IPS-18c (cell line): ENCODE data around the gene TRAPPC4.
"Not testable (repeated sequence)": the region's sequence is repeated elsewhere in the genome, so short reads cannot be mapped to it uniquely, and the experiment has no call there.

Experiments used
- H3K4me3 ChIP-seq: 2 replicates; pipeline ENCODE4 v1.7.0; 2013; ENCODE audit warnings: low read depth, mild to moderate bottlenecking, low read length, moderate library complexity; ENCODE audit not compliant: insufficient read depth
- H3K9me3 ChIP-seq: one replicate; pipeline ENCODE4 v1.6.1; 2013; ENCODE audit warnings: mild to moderate bottlenecking, low read length, moderate library complexity; ENCODE audit not compliant: control insufficient read depth, insufficient read depth

The TRAPPC4 gene

GRCh38 chr11:119049081-119049480 lies 30.5 kb downstream of the TRAPPC4 start:
- H3K4me3 ChIP-seq, result no peak overlapping the region
- H3K9me3 ChIP-seq, result peaks cover 4% of the 10 kb centered on the region

GRCh38 chr11:119051440-119052162 lies 33.0 kb downstream of the TRAPPC4 start:
- peaks cover 4% of the 10 kb centered on the region for H3K9me3 ChIP-seq

GRCh38 chr11:119052163-119052814 lies 33.7 kb downstream of the TRAPPC4 start:
- Histone ChIP-seq H3K9me3 (peaks cover 4% of the 10 kb centered on the region), H3K4me3 (no peak overlapping the region)

More at GRCh38 chr11:119051440-119052162, 33.0 kb downstream of the TRAPPC4 start:
- no peak overlapping the region for H3K4me3 ChIP-seq

- peaks cover 2% of the 10 kb centered on the region for H3K9me3 ChIP-seq
- H3K4me3 ChIP-seq, result no peak overlapping the region
Observed at GRCh38 chr11:119054418-119054817, 35.9 kb downstream of the TRAPPC4 start.

- Histone ChIP-seq H3K9me3 (peaks cover 2% of the 10 kb centered on the region), H3K4me3 (peak overlapping the region; percentile 91)
Observed at GRCh38 chr11:119055901-119056300, 37.3 kb downstream of the TRAPPC4 start.

- Histone ChIP-seq H3K4me3 (peak overlapping the region; percentile 91), H3K9me3 (peaks cover 2% of the 10 kb centered on the region)
Observed at GRCh38 chr11:119056421-119056999, 37.9 kb downstream of the TRAPPC4 start.

- peak within 1 kb of the TSS; percentile 91 for H3K4me3 ChIP-seq
- H3K9me3 ChIP-seq, result peaks cover 2% of the 10 kb centered on the region
Observed at GRCh38 chr11:119057000-119057769, 38.6 kb downstream of the TRAPPC4 start, which contains the start of gene HYOU1. Gene HYOU1 (minus strand): TSS chr11:119057205. CDS start chr11:119056160, 1,045 bp downstream.

GRCh38 chr11:119059128-119059527 lies 40.6 kb downstream of the TRAPPC4 start:
- H3K4me3 ChIP-seq, H3K9me3 ChIP-seq: not testable (repeated sequence)

- Histone ChIP-seq H3K9me3 (no peaks in the 10 kb centered on the region), H3K4me3 (no peak overlapping the region)
Observed at GRCh38 chr11:119061256-119061655, 42.7 kb downstream of the TRAPPC4 start.

GRCh38 chr11:119062779-119063178 lies 44.2 kb downstream of the TRAPPC4 start:
- no peak overlapping the region for H3K4me3 ChIP-seq
- H3K9me3 ChIP-seq, result no peaks in the 10 kb centered on the region

GRCh38 chr11:119065369-119065768 lies 46.8 kb downstream of the TRAPPC4 start:
- Histone ChIP-seq H3K4me3 (no peak overlapping the region), H3K9me3 (no peaks in the 10 kb centered on the region)

GRCh38 chr11:119067371-119068222 lies 49.0 kb downstream of the TRAPPC4 start, which contains the start of gene VPS11:
Gene VPS11 (plus strand): TSS chr11:119067818. CDS start chr11:119067824, 6 bp downstream.
- Histone ChIP-seq H3K9me3 (no peaks in the 10 kb centered on the region), H3K4me3 (peak within 1 kb of the TSS; percentile 95)
